H1 (cell line): Measurements from ENCODE around the gene IL1R1. TPM values are rescaled to one million over a fixed set of nuclear protein-coding genes. Genes with fewer than 3 reads are reported as not detected.

Source experiments
- CTCF ChIA-PET: fragments of 300-600 bp; sonication (Branson Sonifier 250); formaldehyde crosslinking; loops from one replicate; lab custom pipeline; 2021; ENCODE audit not compliant: partially characterized antibody; lab: Charles Lee
- POLR2A ChIA-PET: fragments of 300-600 bp; sonication (Branson Sonifier 250); formaldehyde crosslinking; loops from one replicate; lab custom pipeline; 2021; ENCODE audit warnings: inconsistent platforms; ENCODE audit not compliant: partially characterized antibody; lab: Charles Lee
- DNase-seq, 2 experiments: peaks; one replicate each; pipeline versions ENCODE4 v3.0.0 to v3.0.0-alpha.2; 2010 to 2022; ENCODE audit warnings: low spot score in 2 of 2, low read depth in 1 of 2, mixed read lengths in 1 of 2
- FAIRE-seq: peaks from 2 replicates; lab custom pipeline; 2011; peaks lifted over from hg19 to GRCh38; lab: Jason Lieb, UNC
- H2AFZ ChIP-seq: 2 replicates; pipeline ENCODE4 v1.8.1; 2012; ENCODE audit warnings: low read length, inconsistent platforms
- H2AK5ac ChIP-seq: 2 replicates; pipeline ENCODE4 v1.6.1; 2013; ENCODE audit warnings: low read depth, low read length
- H2BK120ac ChIP-seq: replicated peaks from 2 replicates; pipeline ENCODE3; 2013; ENCODE audit warnings: low read depth, low read length, inconsistent platforms
- H2BK12ac ChIP-seq: 2 replicates; pipeline ENCODE4 v1.6.1; 2013; ENCODE audit warnings: low read depth, low read length
- H2BK15ac ChIP-seq: 2 replicates; pipeline ENCODE4 v1.6.1; 2013; ENCODE audit warnings: low read length
- H2BK20ac ChIP-seq: 2 replicates; pipeline ENCODE4 v1.6.1; 2013; ENCODE audit warnings: low read length
- H2BK5ac ChIP-seq: 2 replicates; pipeline ENCODE4 v1.6.1; 2013; ENCODE audit warnings: low read depth, low read length
- H3K14ac ChIP-seq: 2 replicates; pipeline ENCODE4 v1.6.1; 2013; ENCODE audit warnings: inconsistent platforms; ENCODE audit not compliant: insufficient read length
- H3K18ac ChIP-seq: 2 replicates; pipeline ENCODE4 v1.6.1; 2013; ENCODE audit warnings: low read length; ENCODE audit errors: extremely low read depth
- H3K23ac ChIP-seq: 2 replicates; pipeline ENCODE4 v1.6.1; 2013; ENCODE audit warnings: inconsistent platforms; ENCODE audit not compliant: insufficient read length
- H3K23me2 ChIP-seq: 2 replicates; pipeline ENCODE4 v1.6.1; 2013; ENCODE audit warnings: low read depth, low read length
- H3K27ac ChIP-seq: 2 replicates; pipeline ENCODE4 v1.6.1; 2011; ENCODE audit warnings: low read depth, low read length, inconsistent platforms
- H3K27me3 ChIP-seq, 4 experiments: replicated peaks in 1 of 4; 1 replicate in 1 of 4; 2 replicates in 3 of 4; pipeline versions ENCODE4 v1.6.1 to v1.8.1; 2011 to 2013; ENCODE audit warnings: low read length in 3 of 4, mild to moderate bottlenecking in 3 of 4, inconsistent platforms in 2 of 4, mixed read lengths in 2 of 4, moderate library complexity in 1 of 4; ENCODE audit not compliant: control insufficient read depth in 3 of 4, insufficient read depth in 3 of 4; ENCODE audit errors: extremely low read depth in 1 of 4
- H3K36me3 ChIP-seq, 4 experiments: 2 replicates each; pipeline versions ENCODE4 v1.6.1 to v1.8.1; 2011 to 2013; ENCODE audit warnings: mild to moderate bottlenecking in 4 of 4, low read length in 3 of 4, moderate library complexity in 2 of 4, control low read depth in 1 of 4, inconsistent platforms in 1 of 4; ENCODE audit not compliant: insufficient read depth in 4 of 4, control insufficient read depth in 2 of 4
- H3K4ac ChIP-seq: replicated peaks from 2 replicates; pipeline ENCODE3; 2013; ENCODE audit warnings: low read length, low read depth, mixed read lengths, inconsistent platforms; ENCODE audit not compliant: insufficient read length
- H3K4me1 ChIP-seq, 4 experiments: replicated peaks in 1 of 4; 1 replicate in 1 of 4; 2 replicates in 3 of 4; pipeline versions ENCODE4 v1.6.1 to v1.8.1; 2011 to 2013; ENCODE audit warnings: low read length in 3 of 4, inconsistent platforms in 2 of 4, mixed read lengths in 1 of 4; ENCODE audit not compliant: insufficient read depth in 4 of 4, control insufficient read depth in 3 of 4
- H3K4me2 ChIP-seq, 2 experiments: 2 replicates each; pipeline versions ENCODE4 v1.6.1 to v1.8.1; 2011 to 2013; ENCODE audit warnings: low read depth in 2 of 2, low read length in 2 of 2, control low read depth in 1 of 2, inconsistent platforms in 1 of 2, mild to moderate bottlenecking in 1 of 2; ENCODE audit not compliant: insufficient read depth in 1 of 2
- H3K4me3 ChIP-seq, 4 experiments: fragments of 200-600, 300-600 bp in 1 of 4; sonication (generic), shearing (Covaris generic), sonication (Bioruptor Twin) in 1 of 4; 2 replicates each; pipeline versions ENCODE4 v1.5.1 to v1.8.1; 2011 to 2016; ENCODE audit warnings: low read length in 4 of 4, low read depth in 3 of 4, control low read depth in 2 of 4, inconsistent platforms in 2 of 4, mild to moderate bottlenecking in 2 of 4, mixed read lengths in 1 of 4, moderate library complexity in 1 of 4; ENCODE audit not compliant: insufficient read depth in 2 of 4; ENCODE audit errors: extremely low read depth in 1 of 4
- H3K56ac ChIP-seq: replicated peaks from 2 replicates; pipeline ENCODE3; 2013; ENCODE audit warnings: low read depth, mild to moderate bottlenecking, mixed read lengths, low read length, inconsistent platforms; ENCODE audit not compliant: insufficient read length
- H3K79me1 ChIP-seq: 2 replicates; pipeline ENCODE4 v1.6.1; 2013; ENCODE audit warnings: low read depth, low read length, control low read depth
- H3K79me2 ChIP-seq, 2 experiments: 2 replicates each; pipeline versions ENCODE4 v1.6.1 to v1.8.1; 2012 to 2013; ENCODE audit warnings: low read length in 2 of 2, mild to moderate bottlenecking in 2 of 2, inconsistent platforms in 1 of 2; ENCODE audit not compliant: insufficient read depth in 2 of 2, control insufficient read depth in 1 of 2
- H3K9ac ChIP-seq, 4 experiments: replicated peaks in 1 of 4; 1 replicate in 1 of 4; 2 replicates in 3 of 4; pipeline versions ENCODE4 v1.6.1 to v1.8.1; 2011 to 2013; ENCODE audit warnings: low read depth in 3 of 4, low read length in 3 of 4, control low read depth in 2 of 4, mild to moderate bottlenecking in 2 of 4, moderate library complexity in 2 of 4, inconsistent platforms in 1 of 4; ENCODE audit errors: extremely low read depth in 1 of 4
- H3K9me3 ChIP-seq, 2 experiments: 2 replicates each; pipeline versions ENCODE4 v1.6.1 to v1.8.1; 2012 to 2013; ENCODE audit warnings: mild to moderate bottlenecking in 2 of 2, moderate library complexity in 2 of 2, control low read depth in 1 of 2, inconsistent platforms in 1 of 2, low read depth in 1 of 2, low read length in 1 of 2, mixed read lengths in 1 of 2; ENCODE audit not compliant: insufficient read depth in 2 of 2
- H4K20me1 ChIP-seq, 2 experiments: replicated peaks in 1 of 2; 2 replicates each; pipeline versions ENCODE3 to v1.8.1; 2011 to 2013; ENCODE audit warnings: inconsistent platforms in 2 of 2, low read length in 2 of 2, mild to moderate bottlenecking in 1 of 2; ENCODE audit not compliant: insufficient read depth in 2 of 2, control insufficient read depth in 1 of 2
- H4K5ac ChIP-seq: 2 replicates; pipeline ENCODE4 v1.6.1; 2013; ENCODE audit warnings: low read length, low read depth, mixed read lengths, inconsistent platforms; ENCODE audit not compliant: insufficient read length
- H4K8ac ChIP-seq: 2 replicates; pipeline ENCODE4 v1.8.0; 2013; ENCODE audit warnings: mild to moderate bottlenecking, moderate library complexity, low read length, inconsistent platforms; ENCODE audit not compliant: insufficient read depth; ENCODE audit errors: extremely low read depth
- H4K91ac ChIP-seq: replicated peaks from 2 replicates; pipeline ENCODE3; 2013; ENCODE audit warnings: low read length, mixed read lengths, inconsistent platforms; ENCODE audit not compliant: insufficient read length
- ASH2L ChIP-seq: fragments of 200-600, 300-600 bp; sonication (generic); IDR thresholded peaks from one replicate; pipeline ENCODE4 v1.7.1; 2017; ENCODE audit warnings: low read length
- CBX8 ChIP-seq: fragments of 300-800, 300-1000 bp; sonication (generic); IDR thresholded peaks from 2 replicates; pipeline ENCODE4 v1.7.1; 2016; ENCODE audit warnings: low read depth, low read length, borderline replicate concordance
- GTF2F1 ChIP-seq: IDR thresholded peaks from 2 replicates; pipeline ENCODE4 v1.6.1; 2012; ENCODE audit warnings: low read depth, low read length, improper control_type of control experiment, borderline replicate concordance
- JUND ChIP-seq: IDR thresholded peaks from 2 replicates; pipeline ENCODE4 v1.6.1; 2011; ENCODE audit warnings: mild to moderate bottlenecking, improper control_type of control experiment, low read length
- ZNF274 ChIP-seq: IDR thresholded peaks from 2 replicates; pipeline ENCODE4 v1.7.0; 2012; ENCODE audit warnings: low read length, borderline replicate concordance; ENCODE audit errors: extremely low read depth
- WGBS, 2 experiments: shearing (Covaris generic) in 1 of 2; methylation state at CpG; one replicate each; pipeline versions ENCODE4 v1.1.6 to v1.1.7; 2013 to 2015; ENCODE audit warnings: low lambda C conversion rate in 2 of 2, mixed read lengths in 2 of 2, inconsistent platforms in 1 of 2, low coverage in 1 of 2, missing lambda C conversion rate in 1 of 2; ENCODE audit not compliant: insufficient replicate concordance in 2 of 2, insufficient coverage in 1 of 2, insufficient read length in 1 of 2; ENCODE audit errors: extremely low coverage in 1 of 2, missing lambda C conversion rate in 1 of 2; 5-methylcytosine and 5-hydroxymethylcytosine counted together
- polyA plus RNA-seq, 7 experiments: library from polyadenylated mRNA; depleted of rRNA in 3 of 7; stranded (reverse) in 5 of 7; unstranded in 2 of 7; fragments of >200 nt in 5 of 7; fragments of 200-250 nt in 2 of 7; gene quantifications; 1 replicate in 5 of 7; 2 replicates in 1 of 7; 4 replicates in 1 of 7; pipeline versions ENCODE4 v1.2.1 to v1.2.3, GENCODE V29; 2011 to 2013; ENCODE audit warnings: missing spikeins in 2 of 7, mixed read lengths in 2 of 7
- total RNA-seq: library from RNA; stranded (reverse); fragmentation: NEBNext Ultra II Directional; extraction: Animal tissue kit (Norgen Biotek cat#: 25700); gene quantifications from 2 replicates; pipeline ENCODE4 v1.2.1, GENCODE V29; 2021
- TF ChIP-seq, protein P1 (sequence below): IDR thresholded peaks from 2 replicates; pipeline ENCODE4 v1.6.1; 2012; ENCODE audit warnings: low read length, inconsistent platforms

IL1R1 gene
- total and polyA plus RNA-seq, 2 of the 8 experiments (the other 6 are each of a cell fraction or from before 2014, with no cell fraction given): 0.34 to 0.47 TPM

DNA sequence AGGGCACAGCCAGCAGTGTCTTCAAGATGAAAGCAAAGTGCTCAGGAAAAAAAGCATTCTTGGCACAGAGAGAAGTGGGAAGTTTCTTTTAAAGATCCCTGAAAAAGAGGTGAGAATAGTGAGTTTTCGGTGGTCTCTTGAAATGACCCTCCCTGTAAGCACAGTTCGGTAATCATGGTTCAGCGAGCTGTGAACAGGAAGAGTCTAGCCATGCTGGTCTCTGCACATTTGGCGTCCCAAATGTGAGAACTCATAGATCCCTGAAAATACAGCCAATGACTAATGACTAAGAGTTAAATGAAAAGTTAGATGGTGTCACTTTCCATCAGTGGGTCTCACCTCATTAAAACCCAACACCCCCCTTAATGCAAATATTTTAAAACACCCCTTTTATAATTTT, 3.4 kb downstream of the IL1R1 start:
- no peaks in the 10 kb centered on the region for H3K36me3 ChIP-seq
- no peak overlapping the region for H3K27ac ChIP-seq
- no peak overlapping the region for H3K23ac ChIP-seq
- H4K20me1 ChIP-seq: no peaks in the 10 kb centered on the region
- H2BK12ac ChIP-seq: no peak overlapping the region
- H3K4me2 ChIP-seq: no peak overlapping the region
- H3K79me2 ChIP-seq: no peaks in the 10 kb centered on the region
- H3K4me1 ChIP-seq: peaks cover 0 to 8% (median 3%) of the 10 kb centered on the region in 4 experiments; a peak in 5 of 7 replicates
- no peak overlapping the region for H3K18ac ChIP-seq
- H3K14ac ChIP-seq: no peak overlapping the region
- H2BK15ac ChIP-seq: no peak overlapping the region
- H3K79me1 ChIP-seq: no peaks in the 10 kb centered on the region
- TF ChIP-seq GTF2F1 (no peak), ASH2L (no peak), JUND (no peak), CBX8 (no peak), ZNF274 (peak; percentile 61; the same call in 1 of the 2 replicates)
- TF ChIP-seq, protein P1, sequence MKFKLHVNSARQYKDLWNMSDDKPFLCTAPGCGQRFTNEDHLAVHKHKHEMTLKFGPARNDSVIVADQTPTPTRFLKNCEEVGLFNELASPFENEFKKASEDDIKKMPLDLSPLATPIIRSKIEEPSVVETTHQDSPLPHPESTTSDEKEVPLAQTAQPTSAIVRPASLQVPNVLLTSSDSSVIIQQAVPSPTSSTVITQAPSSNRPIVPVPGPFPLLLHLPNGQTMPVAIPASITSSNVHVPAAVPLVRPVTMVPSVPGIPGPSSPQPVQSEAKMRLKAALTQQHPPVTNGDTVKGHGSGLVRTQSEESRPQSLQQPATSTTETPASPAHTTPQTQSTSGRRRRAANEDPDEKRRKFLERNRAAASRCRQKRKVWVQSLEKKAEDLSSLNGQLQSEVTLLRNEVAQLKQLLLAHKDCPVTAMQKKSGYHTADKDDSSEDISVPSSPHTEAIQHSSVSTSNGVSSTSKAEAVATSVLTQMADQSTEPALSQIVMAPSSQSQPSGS: no peak
- TF ChIP-seq, all 59 proteins: peak for 1
- H3K4me3 ChIP-seq: no peak overlapping the region
- peaks cover 4% of the 10 kb centered on the region for H3K23me2 ChIP-seq
- H2AFZ ChIP-seq: no peak overlapping the region
- FAIRE-seq (no peak), DNase-seq (no peak)
- H2BK20ac ChIP-seq: no peak overlapping the region
- H3K9me3 ChIP-seq: peaks cover 3 to 12% of the 10 kb centered on the region in 2 experiments; a peak in 2 of 4 replicates
- no peak overlapping the region for H3K9ac ChIP-seq
- WGBS, 2 experiments: 95% methylated on average over 4 of the region's 4 CpGs; no CpG with 5 or more reads in 1 of the 2 experiments
- no peak overlapping the region for H3K4ac ChIP-seq
- no peak overlapping the region for H3K56ac ChIP-seq
- no peak overlapping the region for H2AK5ac ChIP-seq
- POLR2A ChIA-PET: no interaction called here
- CTCF ChIA-PET: interaction anchor here (0.9 to 1.1 kb wide), 2 partner anchors 39 to 139 kb away, joined by 3 read pairs; no protein-coding TSS in a partner anchor
- no peak overlapping the region for H4K8ac ChIP-seq
- no peak overlapping the region for H4K5ac ChIP-seq
- no peak overlapping the region for H4K91ac ChIP-seq
- no peak overlapping the region for H2BK120ac ChIP-seq
- H3K27me3 ChIP-seq: peaks cover 6 to 34% (median 25%) of the 10 kb centered on the region in 4 experiments
- no peak overlapping the region for H2BK5ac ChIP-seq
